GM23338 (cell line): ENCODE results near the gene USP6NL. TPM values are rescaled to one million over a fixed set of nuclear protein-coding genes. Genes with fewer than 3 reads are reported as not detected.

ENCODE experiments used
- ATAC-seq: fragments of 200-7000 bp; cut with Tn5 transposase; 3 replicates; pipeline ENCODE4 v1.9.1; 2020
- DNase-seq: peaks from one replicate; pipeline ENCODE4 v3.0.0-alpha.2; 2015; ENCODE audit warnings: low spot score
- H2AFZ ChIP-seq: fragments of 200-600 bp; sonication (generic); 2 replicates; pipeline ENCODE4 v1.8.0; 2016; ENCODE audit warnings: antibody characterized with exemption, mild to moderate bottlenecking, moderate library complexity
- H3F3A ChIP-seq: fragments of 200-600 bp; sonication (generic); replicated peaks from 2 replicates; pipeline ENCODE4 v1.8.0; 2017; ENCODE audit warnings: antibody characterized with exemption, mixed run types, low read depth
- H3K27ac ChIP-seq: fragments of 200-600 bp; sonication (generic); 2 replicates; pipeline ENCODE4 v1.6.1; 2016; ENCODE audit warnings: low read depth
- H3K27me3 ChIP-seq: fragments of 200-600 bp; sonication (generic); 2 replicates; pipeline ENCODE4 v1.8.0; 2016; ENCODE audit warnings: mild to moderate bottlenecking, mixed run types, moderate library complexity; ENCODE audit not compliant: insufficient read depth
- H3K36me3 ChIP-seq: fragments of 200-600 bp; sonication (generic); 2 replicates; pipeline ENCODE4 v1.8.0; 2016; ENCODE audit warnings: mild to moderate bottlenecking; ENCODE audit not compliant: insufficient read depth
- H3K4me1 ChIP-seq: fragments of 200-600 bp; sonication (generic); 2 replicates; pipeline ENCODE4 v1.8.0; 2016; ENCODE audit warnings: mild to moderate bottlenecking, moderate library complexity; ENCODE audit not compliant: insufficient read depth
- H3K4me2 ChIP-seq: fragments of 200-600 bp; sonication (generic); 2 replicates; pipeline ENCODE4 v1.7.1; 2017; ENCODE audit warnings: mixed run types
- H3K4me3 ChIP-seq: fragments of 200-600 bp; sonication (generic); 2 replicates; pipeline ENCODE4 v1.6.1; 2016; ENCODE audit warnings: mixed run types
- H3K79me2 ChIP-seq: fragments of 200-600 bp; sonication (generic); replicated peaks from 2 replicates; pipeline ENCODE4 v1.8.0; 2017; ENCODE audit warnings: mild to moderate bottlenecking; ENCODE audit not compliant: insufficient read depth
- H3K9me2 ChIP-seq: fragments of 200-600 bp; sonication (generic); 2 replicates; pipeline ENCODE4 v1.8.0; 2017; ENCODE audit not compliant: insufficient read depth
- H4K20me1 ChIP-seq: fragments of 200-600 bp; sonication (generic); replicated peaks from 2 replicates; pipeline ENCODE4 v1.8.0; 2017; ENCODE audit warnings: mild to moderate bottlenecking; ENCODE audit not compliant: insufficient read depth
- H3K27ac Mint-ChIP-seq: 2 replicates; pipeline ENCODE4 v1.8.0; 2020; ENCODE audit warnings: inconsistent platforms, mild to moderate bottlenecking, moderate library complexity, mixed read lengths
- H3K27me3 Mint-ChIP-seq: 3 replicates; pipeline ENCODE4 v1.8.0; 2022; ENCODE audit warnings: low read depth, mild to moderate bottlenecking, moderate library complexity, mixed read lengths, inconsistent platforms; ENCODE audit not compliant: insufficient read depth, poor library complexity
- H3K36me3 Mint-ChIP-seq: 3 replicates; pipeline ENCODE4 v1.8.0; 2021; ENCODE audit warnings: low read depth, mild to moderate bottlenecking, inconsistent platforms, moderate library complexity, mixed read lengths
- H3K4me1 Mint-ChIP-seq: 3 replicates; pipeline ENCODE4 v1.8.0; 2020; ENCODE audit warnings: mild to moderate bottlenecking, inconsistent platforms, mixed read lengths
- H3K4me3 Mint-ChIP-seq: 3 replicates; pipeline ENCODE4 v1.8.0; 2021; ENCODE audit warnings: moderate library complexity, mild to moderate bottlenecking, inconsistent platforms, mixed read lengths
- H3K9me3 Mint-ChIP-seq: 3 replicates; pipeline ENCODE4 v1.8.0; 2020; ENCODE audit warnings: moderate library complexity, mild to moderate bottlenecking, inconsistent platforms, mixed read lengths
- CTCF ChIP-seq, 2 experiments: fragments of 200-600 bp in 1 of 2; sonication (generic) in 1 of 2; conservative IDR thresholded peaks; 2 replicates each; pipeline versions ENCODE4 v1.5.1 to v1.6.1; 2016 to 2017; ENCODE audit warnings: antibody characterized with exemption in 2 of 2, low read depth in 2 of 2, mild to moderate bottlenecking in 2 of 2, moderate library complexity in 1 of 2
- ETS1 ChIP-seq: IDR thresholded peaks from 2 replicates; pipeline ENCODE4 v1.6.1; 2016; ENCODE audit warnings: antibody characterized with exemption
- POLR2AphosphoS5 ChIP-seq: IDR thresholded peaks from 2 replicates; pipeline ENCODE4 v1.6.1; 2016; ENCODE audit warnings: antibody characterized with exemption, low read depth
- REST ChIP-seq: IDR thresholded peaks from one replicate; pipeline ENCODE4 v1.6.1; 2018; ENCODE audit warnings: antibody characterized with exemption; ENCODE audit not compliant: unreplicated experiment
- ZNF462 ChIP-seq: fragments of 250-450 bp; sonication (Bioruptor Pico); IDR thresholded peaks from 2 replicates; pipeline ENCODE4 v1.5.0; 2020; ENCODE audit warnings: mild to moderate bottlenecking, moderate library complexity
- polyA plus RNA-seq: library from polyadenylated mRNA; unstranded; fragments of >200 nt; fragmentation: Nextera tagmentation; extraction: Ambion mirVana; gene quantifications from 2 replicates; pipeline ENCODE4 v1.2.1, GENCODE V29; 2016
- total RNA-seq: library from RNA; depleted of rRNA; stranded (reverse); fragments of >200 nt; shearing (Covaris generic); gene quantifications from 2 replicates; pipeline ENCODE4 v1.2.3, GENCODE V29; 2014

Gene USP6NL
- total and polyA plus RNA-seq, 2 experiments from 2014 or later, result 8.1 to 29.7 TPM

GRCh38 chr10:11536228-11536627 is 75.2 kb downstream of the USP6NL start:
- H3K4me2 ChIP-seq, result no peak overlapping the region
- ATAC-seq (no peak), DNase-seq (no peak)
- no peaks in the 10 kb centered on the region for H3K36me3 Mint-ChIP-seq
- no peaks in the 10 kb centered on the region for H3K9me2 ChIP-seq
- peaks cover 48% of the 10 kb centered on the region for H3K4me1 Mint-ChIP-seq
- H3K27ac Mint-ChIP-seq, result no peak overlapping the region
- peaks cover 20% of the 10 kb centered on the region; the same call in 1 of the 2 replicates for H4K20me1 ChIP-seq
- H3K4me3 Mint-ChIP-seq, result no peak overlapping the region
- no peak overlapping the region for H2AFZ ChIP-seq
- no peak overlapping the region for H3K4me3 ChIP-seq
- no peaks in the 10 kb centered on the region for H3K27me3 Mint-ChIP-seq
- no peaks in the 10 kb centered on the region for H3K27me3 ChIP-seq
- H3K9me3 Mint-ChIP-seq, result no peaks in the 10 kb centered on the region
- H3F3A ChIP-seq, result no peaks in the 10 kb centered on the region
- TF ChIP-seq ZNF462 (CRISPR knock-in tag), result no peak
- TF ChIP-seq ETS1, result no peak
- TF ChIP-seq CTCF (conservative IDR thresholded peaks at IDR 0.05; ENCODE audit: low read depth in 2 of 2), result no peak
- TF ChIP-seq POLR2AphosphoS5, result no peak
- no peak for TF ChIP-seq REST
- no peaks in the 10 kb centered on the region for H3K36me3 ChIP-seq
- peaks cover 93% of the 10 kb centered on the region for H3K79me2 ChIP-seq
- H3K4me1 ChIP-seq, result peaks cover 29% of the 10 kb centered on the region
- no peak overlapping the region for H3K27ac ChIP-seq
